ENCODE data around the gene KRTAP4-12.
"Not testable (repeated sequence)": the region's sequence is repeated elsewhere in the genome, so short reads cannot be mapped to it uniquely, and the experiment has no call there.

The KRTAP4-12 gene

GRCh38 chr17:41084100-41084856 is 39.7 kb downstream of the KRTAP4-12 start, which contains the start of gene KRTAP4-7:
KRTAP4-7 (plus strand) TSS chr17:41084150; CDS start chr17:41084207, 57 bp downstream.
- not testable (repeated sequence) for DNase-seq

- DNase-seq: not testable (repeated sequence)
Observed at GRCh38 chr17:41083427-41083826, 40.6 kb downstream of the KRTAP4-12 start.

GRCh38 chr17:41082626-41083025 is 41.4 kb downstream of the KRTAP4-12 start:
- DNase-seq: no peak

- DNase-seq: no peak
Observed at GRCh38 chr17:41076788-41077187, 47.2 kb downstream of the KRTAP4-12 start.

GRCh38 chr17:41073676-41074075 is 50.3 kb downstream of the KRTAP4-12 start:
- no peak for DNase-seq

Measured in T-helper 2 cell (primary cell).